Lung (tissue), 12 donors: ENCODE measurements around the gene AXDND1. TPM values are rescaled to one million over a fixed set of nuclear protein-coding genes. Genes with fewer than 3 reads are reported as not detected.
"Not testable (repeated sequence)": the region's sequence is repeated elsewhere in the genome, so short reads cannot be mapped to it uniquely, and the experiment has no call there.

Source experiments
- ATAC-seq: fragments of 200-7000 bp; cut with Tn5 transposase; one replicate; pipeline ENCODE4 v1.9.1; 2020; ENCODE audit warnings: moderate number of reproducible peaks; ENCODE audit not compliant: insufficient read depth, low FRiP score
- DNase-seq, 3 donors: peaks; one replicate each; pipeline ENCODE4 v3.0.0-alpha.2; 2013 to 2017
- H3K27ac ChIP-seq, 2 donors: one replicate each; pipeline ENCODE4 v1.5.1; 2013; ENCODE audit warnings: mild to moderate bottlenecking in 2 of 2, moderate library complexity in 2 of 2, control low read depth in 1 of 2, inconsistent platforms in 1 of 2, low read depth in 1 of 2, low read length in 1 of 2
- H3K27me3 ChIP-seq, 3 donors: one replicate each; pipeline ENCODE4 v1.5.1; 2013; ENCODE audit warnings: low read length in 2 of 3; ENCODE audit not compliant: control insufficient read depth in 3 of 3, insufficient read depth in 3 of 3
- H3K36me3 ChIP-seq, 4 donors: one replicate each; pipeline ENCODE4 v1.5.1; 2013; ENCODE audit warnings: low read length in 4 of 4, mild to moderate bottlenecking in 1 of 4, moderate library complexity in 1 of 4; ENCODE audit not compliant: control insufficient read depth in 4 of 4, insufficient read depth in 4 of 4
- H3K4me1 ChIP-seq, 5 donors: one replicate each; pipeline ENCODE4 v1.5.1; 2013; ENCODE audit warnings: low read length in 5 of 5, mild to moderate bottlenecking in 2 of 5, moderate library complexity in 1 of 5; ENCODE audit not compliant: control insufficient read depth in 5 of 5, insufficient read depth in 5 of 5
- H3K4me3 ChIP-seq: one replicate; pipeline ENCODE4 v1.5.1; 2013; ENCODE audit warnings: mild to moderate bottlenecking, control low read depth, moderate library complexity
- H3K9ac ChIP-seq, 2 donors: one replicate each; pipeline ENCODE4 v1.5.1; 2013; ENCODE audit warnings: low read length in 2 of 2, control low read depth in 1 of 2; ENCODE audit not compliant: insufficient read depth in 1 of 2
- H3K9me3 ChIP-seq, 4 donors: one replicate each; pipeline ENCODE4 v1.5.1; 2013; ENCODE audit warnings: low read length in 3 of 4, mild to moderate bottlenecking in 1 of 4, moderate library complexity in 1 of 4; ENCODE audit not compliant: control insufficient read depth in 4 of 4, insufficient read depth in 3 of 4
- WGBS, 2 donors: extraction: QIAGEN DNeasy Blood & Tissue Kit; methylation state at CpG; one replicate each; pipeline ENCODE4 v1.1.7; 2013; 5-methylcytosine and 5-hydroxymethylcytosine counted together
- polyA plus RNA-seq, 2 donors: library from polyadenylated mRNA; stranded (reverse); fragments of 200-250 nt; gene quantifications; one replicate each; pipeline ENCODE4 v1.2.1, GENCODE V29; 2013
- total RNA-seq, 2 donors: library from RNA; depleted of rRNA in 1 of 2; stranded (reverse); fragments of >200 nt in 1 of 2; gene quantifications; one replicate each; pipeline ENCODE4 v1.2.1, GENCODE V29; 2014 to 2021
- TF ChIP-seq, protein P1 (sequence below): IDR thresholded peaks from 2 replicates; pipeline ENCODE4 v1.5.1; 2012; ENCODE audit warnings: mild to moderate bottlenecking; ENCODE audit errors: control extremely low read depth, extremely low read depth
- donor health status: control.
- donor health status: control.
- donor health status: Bipolar disorder and iron deficiency.
- donor health status: healthy.
- donor health status: DM: yes; HTN: yes; CAD: no.

The AXDND1 gene
- total and polyA plus RNA-seq, 4 donors = 0.10 to 2.7 (median 0.42) TPM

DNA sequence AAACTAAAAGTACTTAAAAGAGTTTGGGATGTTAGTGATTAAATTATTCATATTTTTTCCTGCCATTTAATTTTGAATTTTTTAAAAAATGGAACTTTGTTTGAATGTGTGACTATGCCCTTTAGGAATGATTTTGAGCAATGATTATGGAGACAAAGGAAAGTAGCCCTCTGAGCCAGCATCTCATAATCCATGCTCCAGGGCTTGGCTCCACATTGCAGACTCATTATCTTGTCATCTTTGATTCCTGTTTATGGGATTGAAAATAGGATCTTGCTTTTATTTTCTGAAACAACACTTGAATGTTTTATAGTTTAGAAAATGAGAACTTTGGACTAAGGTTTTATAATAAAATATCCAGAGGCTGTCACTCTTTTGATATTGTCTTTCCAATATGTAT is 14.5 kb downstream of the AXDND1 start:
- H3K36me3 ChIP-seq = no peaks in the 10 kb centered on the region
- H3K27ac ChIP-seq = no peak overlapping the region
- DNase-seq (no peak), ATAC-seq (no peak)
- H3K27me3 ChIP-seq = no peaks in the 10 kb centered on the region
- no peaks in the 10 kb centered on the region for H3K4me1 ChIP-seq
- TF ChIP-seq, protein P1, sequence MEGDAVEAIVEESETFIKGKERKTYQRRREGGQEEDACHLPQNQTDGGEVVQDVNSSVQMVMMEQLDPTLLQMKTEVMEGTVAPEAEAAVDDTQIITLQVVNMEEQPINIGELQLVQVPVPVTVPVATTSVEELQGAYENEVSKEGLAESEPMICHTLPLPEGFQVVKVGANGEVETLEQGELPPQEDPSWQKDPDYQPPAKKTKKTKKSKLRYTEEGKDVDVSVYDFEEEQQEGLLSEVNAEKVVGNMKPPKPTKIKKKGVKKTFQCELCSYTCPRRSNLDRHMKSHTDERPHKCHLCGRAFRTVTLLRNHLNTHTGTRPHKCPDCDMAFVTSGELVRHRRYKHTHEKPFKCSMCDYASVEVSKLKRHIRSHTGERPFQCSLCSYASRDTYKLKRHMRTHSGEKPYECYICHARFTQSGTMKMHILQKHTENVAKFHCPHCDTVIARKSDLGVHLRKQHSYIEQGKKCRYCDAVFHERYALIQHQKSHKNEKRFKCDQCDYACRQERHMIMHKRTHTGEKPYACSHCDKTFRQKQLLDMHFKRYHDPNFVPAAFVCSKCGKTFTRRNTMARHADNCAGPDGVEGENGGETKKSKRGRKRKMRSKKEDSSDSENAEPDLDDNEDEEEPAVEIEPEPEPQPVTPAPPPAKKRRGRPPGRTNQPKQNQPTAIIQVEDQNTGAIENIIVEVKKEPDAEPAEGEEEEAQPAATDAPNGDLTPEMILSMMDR = no peak
- H3K9ac ChIP-seq = no peak overlapping the region
- H3K4me3 ChIP-seq = no peak overlapping the region
- H3K9me3 ChIP-seq = no peaks in the 10 kb centered on the region

DNA sequence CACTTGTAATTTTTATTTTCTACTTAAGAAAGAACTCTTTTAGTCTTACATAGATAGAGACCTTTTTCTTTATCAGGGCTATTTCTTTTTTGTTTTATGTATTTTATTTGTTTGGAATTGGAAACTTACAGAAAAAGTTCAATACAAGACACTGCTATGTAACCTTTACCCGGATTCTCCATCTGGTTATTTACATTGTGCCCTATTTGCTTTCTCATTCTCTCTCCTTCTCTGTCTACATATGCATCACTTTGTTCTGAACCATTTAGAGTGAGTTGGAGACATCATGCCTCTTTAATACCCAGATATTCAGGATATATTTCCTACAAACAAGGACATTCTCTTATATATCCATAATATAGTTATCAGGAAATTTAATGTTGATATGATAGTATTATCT is 18.3 kb downstream of the AXDND1 start:
- 80 to 87% methylated on average over 1 of the region's 1 CpG for WGBS, 2 donors
- ATAC-seq = no peak
- Histone ChIP-seq H3K9ac (no peak overlapping the region), H3K4me3 (no peak overlapping the region), H3K27ac (no peak overlapping the region), H3K27me3 (no peaks in the 10 kb centered on the region), H3K36me3 (no peaks in the 10 kb centered on the region), H3K9me3 (no peaks in the 10 kb centered on the region), H3K4me1 (no peaks in the 10 kb centered on the region)
- DNase-seq = no peak
- TF ChIP-seq, protein P1 = no peak

DNA sequence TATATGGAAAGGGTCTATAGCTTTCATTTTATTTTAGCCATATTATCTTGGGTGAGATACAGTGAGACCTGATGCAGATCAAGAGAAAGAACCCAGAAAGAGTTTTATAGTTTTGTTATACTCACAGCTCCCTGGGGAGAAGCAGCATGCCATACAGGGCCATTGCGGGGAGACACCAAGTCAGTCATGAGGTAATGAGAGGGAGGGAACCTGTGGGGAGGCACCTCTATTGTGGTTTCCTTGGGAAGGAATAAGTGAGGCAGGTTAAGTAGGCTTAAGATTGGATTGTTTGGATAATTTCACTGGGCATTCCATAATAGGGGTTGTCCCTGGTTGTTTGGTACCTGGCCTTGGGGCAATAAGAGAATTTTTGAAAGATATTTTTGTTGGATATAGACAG is 19.7 kb downstream of the AXDND1 start:
- WGBS, 2 donors = 94 to 97% methylated on average over 1 of the region's 1 CpG
- no peaks in the 10 kb centered on the region for H3K4me1 ChIP-seq
- H3K4me3 ChIP-seq = no peak overlapping the region
- no peak overlapping the region for H3K9ac ChIP-seq
- ATAC-seq (no peak), DNase-seq (no peak)
- TF ChIP-seq, protein P1 = no peak
- H3K36me3 ChIP-seq = no peaks in the 10 kb centered on the region
- H3K27me3 ChIP-seq = no peaks in the 10 kb centered on the region
- no peaks in the 10 kb centered on the region for H3K9me3 ChIP-seq
- H3K27ac ChIP-seq = no peak overlapping the region

DNA sequence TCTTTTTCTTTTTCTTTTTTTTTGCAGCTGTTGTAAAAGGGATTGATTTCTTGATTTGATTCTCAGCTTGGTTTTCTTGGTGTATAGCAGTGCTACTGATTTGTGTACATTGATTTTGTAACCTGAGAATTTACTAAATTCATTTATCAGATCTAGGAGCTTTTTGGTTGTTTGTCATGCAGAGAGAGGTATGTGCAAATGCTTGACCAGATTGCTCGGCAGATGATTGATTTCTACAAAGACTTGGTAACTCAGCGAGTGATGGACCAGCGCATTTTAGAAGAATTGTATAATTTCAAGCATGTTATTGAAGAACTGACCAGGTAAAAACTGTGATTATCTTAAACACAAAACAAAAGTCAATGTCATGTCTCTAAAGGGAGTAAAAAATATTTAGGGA is 27.9 kb downstream of the AXDND1 start:
- DNase-seq = no peak
- no peaks in the 10 kb centered on the region for H3K36me3 ChIP-seq
- no peak overlapping the region for H3K27ac ChIP-seq
- WGBS, 2 donors = 91 to 97% methylated on average over 3 of the region's 3 CpGs
- ATAC-seq = no peak
- TF ChIP-seq, protein P1 = no peak
- no peak overlapping the region for H3K9ac ChIP-seq
- no peaks in the 10 kb centered on the region for H3K4me1 ChIP-seq
- H3K27me3 ChIP-seq = no peaks in the 10 kb centered on the region
- no peak overlapping the region for H3K4me3 ChIP-seq
- peaks cover 0 to 2% (median 0%) of the 10 kb centered on the region in 4 donors for H3K9me3 ChIP-seq

DNA sequence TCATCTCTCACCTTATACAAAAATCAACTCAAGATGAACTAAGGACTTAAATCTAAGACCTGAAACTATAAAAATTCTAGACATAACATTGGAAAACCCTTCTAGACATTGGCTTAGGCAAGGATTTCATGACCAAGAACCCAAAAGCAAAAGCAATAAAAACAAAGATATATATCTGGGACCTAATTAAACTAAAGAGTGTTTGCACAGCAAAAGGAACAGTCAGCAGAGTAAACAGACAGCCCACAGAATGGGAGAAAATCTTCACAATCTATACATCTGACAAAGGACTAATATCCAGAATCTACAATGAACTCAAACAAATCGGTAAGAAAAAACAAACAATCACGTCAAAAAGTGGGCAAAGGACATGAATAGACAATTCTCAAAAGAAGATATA is 33.6 kb downstream of the AXDND1 start:
- H3K9ac ChIP-seq, H3K36me3 ChIP-seq, H3K9me3 ChIP-seq, H3K27me3 ChIP-seq, H3K27ac ChIP-seq, ATAC-seq, DNase-seq, H3K4me1 ChIP-seq, H3K4me3 ChIP-seq: not testable (repeated sequence)
- 84 to 92% methylated on average over 2 of the region's 2 CpGs for WGBS, 2 donors

DNA sequence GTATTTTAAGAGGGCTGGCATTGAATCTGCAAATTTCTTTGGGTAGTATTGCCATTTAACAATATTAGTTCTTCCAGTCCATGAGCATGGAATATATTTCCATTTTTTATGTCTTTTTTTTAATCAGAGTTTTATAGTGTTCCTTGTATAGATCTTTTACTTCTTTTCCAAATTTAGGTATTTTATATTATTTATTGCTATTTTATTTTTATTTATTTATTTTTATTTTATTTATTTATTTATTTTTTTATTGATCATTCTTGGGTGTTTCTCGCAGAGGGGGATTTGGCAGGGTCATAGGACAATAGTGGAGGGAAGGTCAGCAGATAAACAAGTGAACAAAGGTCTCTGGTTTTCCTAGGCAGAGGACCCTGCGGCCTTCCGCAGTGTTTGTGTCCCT is 52.0 kb downstream of the AXDND1 start:
- DNase-seq, H3K9ac ChIP-seq, H3K27me3 ChIP-seq, H3K9me3 ChIP-seq, H3K36me3 ChIP-seq, H3K4me3 ChIP-seq, H3K27ac ChIP-seq, H3K4me1 ChIP-seq, ATAC-seq: not testable (repeated sequence)
- 86% methylated on average over 1 of the region's 3 CpGs for WGBS, 2 donors
